ENCODE data around the gene NRXN3.

DNA sequence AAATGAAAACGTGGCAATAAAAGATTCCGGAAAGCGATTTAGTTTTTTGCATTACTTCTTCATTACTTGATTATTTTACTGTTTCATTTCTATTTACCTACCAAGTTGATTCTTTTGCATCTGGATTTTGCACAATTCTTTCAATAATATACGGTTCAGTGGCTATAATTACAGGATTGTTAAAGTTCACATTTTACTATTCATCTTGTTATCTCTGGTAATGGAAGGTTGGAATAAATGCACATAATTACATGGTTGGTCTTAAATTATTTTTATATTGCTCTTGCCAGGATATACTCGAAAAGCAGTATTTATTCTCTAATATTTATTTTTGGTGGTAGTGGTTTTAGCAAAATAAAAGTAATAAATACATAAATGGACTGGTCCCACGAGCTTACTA, 1203.3 kb downstream of the NRXN3 start:
- TF ChIP-seq, protein P1, sequence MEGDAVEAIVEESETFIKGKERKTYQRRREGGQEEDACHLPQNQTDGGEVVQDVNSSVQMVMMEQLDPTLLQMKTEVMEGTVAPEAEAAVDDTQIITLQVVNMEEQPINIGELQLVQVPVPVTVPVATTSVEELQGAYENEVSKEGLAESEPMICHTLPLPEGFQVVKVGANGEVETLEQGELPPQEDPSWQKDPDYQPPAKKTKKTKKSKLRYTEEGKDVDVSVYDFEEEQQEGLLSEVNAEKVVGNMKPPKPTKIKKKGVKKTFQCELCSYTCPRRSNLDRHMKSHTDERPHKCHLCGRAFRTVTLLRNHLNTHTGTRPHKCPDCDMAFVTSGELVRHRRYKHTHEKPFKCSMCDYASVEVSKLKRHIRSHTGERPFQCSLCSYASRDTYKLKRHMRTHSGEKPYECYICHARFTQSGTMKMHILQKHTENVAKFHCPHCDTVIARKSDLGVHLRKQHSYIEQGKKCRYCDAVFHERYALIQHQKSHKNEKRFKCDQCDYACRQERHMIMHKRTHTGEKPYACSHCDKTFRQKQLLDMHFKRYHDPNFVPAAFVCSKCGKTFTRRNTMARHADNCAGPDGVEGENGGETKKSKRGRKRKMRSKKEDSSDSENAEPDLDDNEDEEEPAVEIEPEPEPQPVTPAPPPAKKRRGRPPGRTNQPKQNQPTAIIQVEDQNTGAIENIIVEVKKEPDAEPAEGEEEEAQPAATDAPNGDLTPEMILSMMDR (conservative IDR thresholded peaks at IDR 0.05; ENCODE audit: low read depth, low read length): no peak
- no peak for TF ChIP-seq EZH2 (IDR thresholded peaks at IDR 0.05; ENCODE audit: low read length, unreplicated experiment)
